Cardiac fibroblast (primary cell): ENCODE measurements around the gene TMEM182.

ENCODE experiments used
- DNase-seq, 2 donors: peaks; one replicate each; pipeline versions ENCODE4 v3.0.0 to v3.0.0-alpha.2; 2010; ENCODE audit warnings: low read depth in 2 of 2
- H3K4me3 ChIP-seq, 2 donors: replicated peaks in 1 of 2; 1 replicate in 1 of 2; 2 replicates in 1 of 2; pipeline ENCODE4 v1.5.1; 2011; ENCODE audit warnings: low read depth in 2 of 2, low read length in 2 of 2, mild to moderate bottlenecking in 2 of 2, moderate library complexity in 1 of 2
- TF ChIP-seq, protein P1 (sequence below): IDR thresholded peaks from one replicate; pipeline ENCODE4 v1.5.1; 2011; ENCODE audit warnings: low read depth, mild to moderate bottlenecking, low read length, inconsistent platforms

TMEM182 gene

GRCh38 chr2:102848366-102848839, 86.6 kb downstream of the TMEM182 start:
- TF ChIP-seq, protein P1, sequence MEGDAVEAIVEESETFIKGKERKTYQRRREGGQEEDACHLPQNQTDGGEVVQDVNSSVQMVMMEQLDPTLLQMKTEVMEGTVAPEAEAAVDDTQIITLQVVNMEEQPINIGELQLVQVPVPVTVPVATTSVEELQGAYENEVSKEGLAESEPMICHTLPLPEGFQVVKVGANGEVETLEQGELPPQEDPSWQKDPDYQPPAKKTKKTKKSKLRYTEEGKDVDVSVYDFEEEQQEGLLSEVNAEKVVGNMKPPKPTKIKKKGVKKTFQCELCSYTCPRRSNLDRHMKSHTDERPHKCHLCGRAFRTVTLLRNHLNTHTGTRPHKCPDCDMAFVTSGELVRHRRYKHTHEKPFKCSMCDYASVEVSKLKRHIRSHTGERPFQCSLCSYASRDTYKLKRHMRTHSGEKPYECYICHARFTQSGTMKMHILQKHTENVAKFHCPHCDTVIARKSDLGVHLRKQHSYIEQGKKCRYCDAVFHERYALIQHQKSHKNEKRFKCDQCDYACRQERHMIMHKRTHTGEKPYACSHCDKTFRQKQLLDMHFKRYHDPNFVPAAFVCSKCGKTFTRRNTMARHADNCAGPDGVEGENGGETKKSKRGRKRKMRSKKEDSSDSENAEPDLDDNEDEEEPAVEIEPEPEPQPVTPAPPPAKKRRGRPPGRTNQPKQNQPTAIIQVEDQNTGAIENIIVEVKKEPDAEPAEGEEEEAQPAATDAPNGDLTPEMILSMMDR: no peak
- H3K4me3 ChIP-seq: no peak overlapping the region
- peak; percentile 43 to 60 for DNase-seq

GRCh38 chr2:102850888-102851287, 89.1 kb downstream of the TMEM182 start:
- no peak overlapping the region for H3K4me3 ChIP-seq
- no peak for DNase-seq

GRCh38 chr2:102852867-102853266, 91.0 kb downstream of the TMEM182 start:
- TF ChIP-seq, protein P1: no peak
- DNase-seq: no peak
- no peak overlapping the region for H3K4me3 ChIP-seq

More at GRCh38 chr2:102850888-102851287, 89.1 kb downstream of the TMEM182 start:
- TF ChIP-seq, protein P1: no peak
